Esophagus muscularis mucosa (tissue), 3 donors: ENCODE results near the gene TANC1.

Experiments
- CTCF ChIP-seq, 3 experiments: fragments of 200-600 bp in 2 of 3; fragments of 450-650 bp in 1 of 3; sonication (generic) in 2 of 3; IDR thresholded peaks; one replicate each; pipeline ENCODE4 v1.5.1; 2017 to 2019; ENCODE audit warnings: antibody characterized with exemption in 3 of 3, mild to moderate bottlenecking in 2 of 3, moderate library complexity in 1 of 3
- POLR2A ChIP-seq: fragments of 450-650 bp; IDR thresholded peaks from one replicate; pipeline ENCODE4 v1.6.1; 2017; ENCODE audit warnings: antibody characterized with exemption, moderate library complexity, mild to moderate bottlenecking, low read depth

- no peak for TF ChIP-seq POLR2A
- no peak for TF ChIP-seq CTCF (IDR thresholded peaks at IDR 0.05)
Observed at GRCh38 chr2:159009940-159010339, 41.5 kb downstream of the TANC1 start.
